Mucosa of stomach (tissue), 1 donor: ENCODE data around the gene FCGBP.

ENCODE experiments used
- H3K27me3 ChIP-seq: one replicate; pipeline ENCODE4 v1.7.0; 2013; ENCODE audit warnings: mild to moderate bottlenecking, low read length; ENCODE audit not compliant: control insufficient read depth, insufficient read depth
- H3K36me3 ChIP-seq: one replicate; pipeline ENCODE4 v1.7.0; 2013; ENCODE audit warnings: low read length; ENCODE audit not compliant: control insufficient read depth, insufficient read depth
- H3K4me1 ChIP-seq: one replicate; pipeline ENCODE4 v1.7.0; 2013; ENCODE audit warnings: mild to moderate bottlenecking, low read length; ENCODE audit not compliant: control insufficient read depth, insufficient read depth
- H3K4me3 ChIP-seq: one replicate; pipeline ENCODE4 v1.7.0; 2013; ENCODE audit warnings: low read length
- H3K9ac ChIP-seq: one replicate; pipeline ENCODE4 v1.7.0; 2013; ENCODE audit warnings: mild to moderate bottlenecking, low read length, moderate library complexity
- H3K9me3 ChIP-seq: one replicate; pipeline ENCODE4 v1.7.0; 2013; ENCODE audit warnings: mild to moderate bottlenecking, low read length, moderate library complexity; ENCODE audit not compliant: control insufficient read depth
- donor health status: Pancreatic carcinoma.

Gene FCGBP

GRCh38 chr19:39934584-39935363, at the start of gene FCGBP:
Gene FCGBP, minus strand, starts transcription at chr19:39934634.
- H3K36me3 ChIP-seq = no peaks in the 10 kb centered on the region
- peak within 1 kb of the TSS; percentile 62 for H3K9ac ChIP-seq
- no peaks in the 10 kb centered on the region for H3K9me3 ChIP-seq
- peaks cover 44% of the 10 kb centered on the region for H3K4me1 ChIP-seq
- peak within 1 kb of the TSS; percentile 77 for H3K4me3 ChIP-seq
- H3K27me3 ChIP-seq = no peaks in the 10 kb centered on the region

DNA sequence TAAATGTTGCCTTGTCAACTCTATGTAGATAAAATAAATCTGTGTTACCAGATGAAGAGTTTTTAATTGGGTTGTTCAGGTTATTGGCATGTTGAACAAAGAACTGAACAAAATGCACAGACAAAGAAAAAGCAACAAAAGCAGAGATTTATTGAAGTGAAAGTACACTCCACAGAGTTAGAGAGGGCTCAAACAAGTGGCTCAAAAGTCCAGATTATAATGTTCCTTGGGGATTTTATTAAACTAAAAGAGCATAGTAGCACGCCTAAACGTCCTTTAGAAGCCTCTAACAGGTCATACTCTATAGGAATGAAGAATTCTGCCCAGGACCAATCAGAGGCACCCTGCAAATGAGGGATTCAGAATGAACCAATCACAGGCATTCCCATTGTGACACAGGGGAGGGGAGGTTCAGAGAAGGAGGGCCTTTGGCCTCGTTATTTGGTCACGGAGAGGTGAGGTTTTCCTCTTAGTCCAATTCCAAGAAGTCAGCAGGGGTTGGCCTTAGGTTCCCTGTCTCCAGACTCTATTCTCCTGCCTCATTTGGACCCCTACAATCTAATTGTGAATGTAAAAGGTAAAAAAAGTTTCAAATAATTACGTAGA, 49.4 kb upstream of the FCGBP start:
- Histone ChIP-seq H3K9ac (no peak overlapping the region), H3K9me3 (no peaks in the 10 kb centered on the region), H3K4me3 (no peak overlapping the region), H3K36me3 (peaks cover 7% of the 10 kb centered on the region), H3K27me3 (no peaks in the 10 kb centered on the region), H3K4me1 (no peaks in the 10 kb centered on the region)

GRCh38 chr19:39982883-39983282, 48.4 kb upstream of the FCGBP start:
- H3K4me1 ChIP-seq = no peaks in the 10 kb centered on the region
- H3K9ac ChIP-seq = no peak overlapping the region
- peaks cover 10% of the 10 kb centered on the region for H3K36me3 ChIP-seq
- no peak overlapping the region for H3K4me3 ChIP-seq
- no peaks in the 10 kb centered on the region for H3K27me3 ChIP-seq
- H3K9me3 ChIP-seq = no peaks in the 10 kb centered on the region

DNA sequence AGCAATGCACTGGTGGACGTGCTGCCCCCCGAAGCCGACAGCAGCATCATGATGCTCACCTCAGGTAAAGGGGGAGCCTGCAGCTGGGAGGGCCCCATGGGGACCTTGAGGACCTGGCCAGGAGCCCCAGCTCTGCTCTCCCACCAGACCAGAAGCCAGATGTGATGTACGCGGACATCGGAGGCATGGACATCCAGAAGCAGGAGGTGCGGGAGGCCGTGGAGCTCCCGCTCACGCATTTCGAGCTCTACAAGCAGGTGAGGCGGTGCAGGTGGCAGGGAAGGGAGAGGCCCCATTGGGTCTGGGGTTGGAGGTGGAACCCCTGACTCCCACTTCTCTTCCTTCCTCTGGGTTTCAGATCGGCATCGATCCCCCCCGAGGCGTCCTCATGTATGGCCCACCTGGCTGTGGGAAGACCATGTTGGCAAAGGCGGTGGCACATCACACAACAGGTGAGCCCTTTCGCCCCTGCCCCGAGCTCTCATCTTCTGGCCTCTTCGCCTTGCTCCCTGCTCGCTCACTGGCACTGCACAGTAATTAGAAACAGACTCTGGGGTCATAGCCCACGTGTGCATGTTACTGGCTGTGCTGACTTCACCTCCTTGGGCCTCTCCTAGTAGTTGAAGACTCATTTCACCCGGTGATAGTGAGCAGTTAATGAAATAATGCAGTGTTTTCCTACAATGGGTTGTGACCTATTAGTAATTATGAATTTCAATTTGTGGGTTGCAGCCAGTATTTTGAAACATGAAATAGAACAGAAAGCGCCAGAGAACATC, 40.1 kb upstream of the FCGBP start:
- Histone ChIP-seq H3K4me3 (no peak overlapping the region), H3K4me1 (peaks cover 19% of the 10 kb centered on the region), H3K36me3 (peaks cover 11% of the 10 kb centered on the region), H3K9ac (no peak overlapping the region), H3K9me3 (no peaks in the 10 kb centered on the region), H3K27me3 (no peaks in the 10 kb centered on the region)

- H3K27me3 ChIP-seq = no peaks in the 10 kb centered on the region
- H3K4me1 ChIP-seq = peaks cover 23% of the 10 kb centered on the region
- H3K36me3 ChIP-seq = peaks cover 7% of the 10 kb centered on the region
- H3K9ac ChIP-seq = peak overlapping the region; percentile 89
- H3K9me3 ChIP-seq = no peaks in the 10 kb centered on the region
- peak overlapping the region; percentile 99 for H3K4me3 ChIP-seq
Measured at GRCh38 chr19:39971380-39972035, 37.1 kb upstream of the FCGBP start.

- Histone ChIP-seq H3K9me3 (no peaks in the 10 kb centered on the region), H3K27me3 (no peaks in the 10 kb centered on the region), H3K4me3 (peak within 1 kb of the TSS; percentile 99), H3K36me3 (peaks cover 7% of the 10 kb centered on the region), H3K9ac (peak within 1 kb of the TSS; percentile 89), H3K4me1 (peaks cover 23% of the 10 kb centered on the region)
Measured at GRCh38 chr19:39970675-39971379, 36.4 kb upstream of the FCGBP start, which contains the start of gene PSMC4. Gene PSMC4, plus strand, starts transcription at chr19:39971165. Its CDS starts 38 bp downstream, at chr19:39971203.

- peaks cover 7% of the 10 kb centered on the region for H3K36me3 ChIP-seq
Measured at GRCh38 chr19:39970425-39970674, 35.9 kb upstream of the FCGBP start.

GRCh38 chr19:39969681-39970424, 35.4 kb upstream of the FCGBP start:
- Histone ChIP-seq H3K27me3 (no peaks in the 10 kb centered on the region), H3K9ac (peak overlapping the region; percentile 89), H3K9me3 (no peaks in the 10 kb centered on the region), H3K4me1 (peaks cover 23% of the 10 kb centered on the region), H3K36me3 (peaks cover 6% of the 10 kb centered on the region), H3K4me3 (peak overlapping the region; percentile 99)

More at GRCh38 chr19:39970425-39970674, 35.9 kb upstream of the FCGBP start:
- H3K4me3 ChIP-seq = peak overlapping the region; percentile 99
- H3K9ac ChIP-seq = peak overlapping the region; percentile 89
- no peaks in the 10 kb centered on the region for H3K9me3 ChIP-seq
- peaks cover 23% of the 10 kb centered on the region for H3K4me1 ChIP-seq
- no peaks in the 10 kb centered on the region for H3K27me3 ChIP-seq

DNA sequence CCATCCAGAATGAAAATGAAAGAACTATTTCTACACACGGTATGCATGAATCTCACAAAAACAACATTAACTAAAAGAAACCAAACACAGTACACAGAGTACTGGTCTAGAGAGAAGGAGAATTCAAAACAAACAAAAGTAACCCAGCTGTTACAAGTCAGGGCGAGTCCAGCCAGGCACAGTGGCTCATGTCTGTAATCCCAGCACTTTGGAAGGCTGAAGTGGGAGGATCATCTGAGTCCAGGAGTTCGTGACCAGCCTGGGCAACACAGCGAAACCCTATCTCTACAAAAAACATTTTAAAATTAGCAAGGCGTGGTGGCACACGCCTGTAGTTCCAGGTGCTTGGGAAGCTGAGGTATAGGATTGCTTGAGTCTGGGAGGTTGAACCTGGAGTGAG, 34.8 kb upstream of the FCGBP start:
- Histone ChIP-seq H3K36me3 (peaks cover under 1% of the 10 kb centered on the region), H3K4me3 (no peak overlapping the region), H3K4me1 (peaks cover 23% of the 10 kb centered on the region), H3K27me3 (no peaks in the 10 kb centered on the region), H3K9me3 (no peaks in the 10 kb centered on the region), H3K9ac (peak overlapping the region; percentile 89)

GRCh38 chr19:39968789-39969188, 34.4 kb upstream of the FCGBP start:
- Histone ChIP-seq H3K9me3 (no peaks in the 10 kb centered on the region), H3K4me1 (peaks cover 27% of the 10 kb centered on the region), H3K4me3 (no peak overlapping the region)

DNA sequence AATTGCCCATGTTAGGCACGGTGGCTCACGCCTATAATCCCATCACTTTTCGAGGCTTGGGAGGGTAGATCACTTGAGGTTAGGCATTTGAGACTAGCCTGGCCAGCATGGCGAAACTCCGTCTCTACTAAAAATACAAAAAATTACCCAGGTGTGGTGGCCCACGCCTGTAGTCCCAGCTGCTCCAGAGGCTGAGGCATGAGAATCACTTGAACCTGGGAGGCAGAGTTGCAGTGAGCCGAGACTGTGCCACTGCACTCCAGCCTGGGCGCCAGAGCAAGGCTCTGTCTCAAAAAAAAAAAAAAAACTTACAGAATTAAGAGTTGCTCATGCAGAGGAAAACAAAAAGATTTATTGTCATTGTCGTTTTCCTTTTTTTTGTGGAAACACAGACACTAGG, 33.1 kb upstream of the FCGBP start:
- H3K27me3 ChIP-seq = no peaks in the 10 kb centered on the region
- no peak overlapping the region for H3K4me3 ChIP-seq
- no peak overlapping the region for H3K9ac ChIP-seq
- H3K4me1 ChIP-seq = peaks cover 31% of the 10 kb centered on the region
- H3K36me3 ChIP-seq = no peaks in the 10 kb centered on the region
- no peaks in the 10 kb centered on the region for H3K9me3 ChIP-seq

More at GRCh38 chr19:39968789-39969188, 34.4 kb upstream of the FCGBP start:
- no peaks in the 10 kb centered on the region for H3K36me3 ChIP-seq
- no peaks in the 10 kb centered on the region for H3K27me3 ChIP-seq
- H3K9ac ChIP-seq = no peak overlapping the region
